ENCODE results near the gene ANKRD1.

GRCh38 chr10:90862908-90863514 is 57.9 kb downstream of the ANKRD1 start:
- TF ChIP-seq, protein P1, sequence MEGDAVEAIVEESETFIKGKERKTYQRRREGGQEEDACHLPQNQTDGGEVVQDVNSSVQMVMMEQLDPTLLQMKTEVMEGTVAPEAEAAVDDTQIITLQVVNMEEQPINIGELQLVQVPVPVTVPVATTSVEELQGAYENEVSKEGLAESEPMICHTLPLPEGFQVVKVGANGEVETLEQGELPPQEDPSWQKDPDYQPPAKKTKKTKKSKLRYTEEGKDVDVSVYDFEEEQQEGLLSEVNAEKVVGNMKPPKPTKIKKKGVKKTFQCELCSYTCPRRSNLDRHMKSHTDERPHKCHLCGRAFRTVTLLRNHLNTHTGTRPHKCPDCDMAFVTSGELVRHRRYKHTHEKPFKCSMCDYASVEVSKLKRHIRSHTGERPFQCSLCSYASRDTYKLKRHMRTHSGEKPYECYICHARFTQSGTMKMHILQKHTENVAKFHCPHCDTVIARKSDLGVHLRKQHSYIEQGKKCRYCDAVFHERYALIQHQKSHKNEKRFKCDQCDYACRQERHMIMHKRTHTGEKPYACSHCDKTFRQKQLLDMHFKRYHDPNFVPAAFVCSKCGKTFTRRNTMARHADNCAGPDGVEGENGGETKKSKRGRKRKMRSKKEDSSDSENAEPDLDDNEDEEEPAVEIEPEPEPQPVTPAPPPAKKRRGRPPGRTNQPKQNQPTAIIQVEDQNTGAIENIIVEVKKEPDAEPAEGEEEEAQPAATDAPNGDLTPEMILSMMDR (IDR thresholded peaks at IDR 0.05 in 4 of 5, conservative IDR thresholded peaks at IDR 0.05 in 1 of 5): peak in 3 of 5 experiments; percentile 28 to 52 (median 41)
- no peak for TF ChIP-seq POLR2A (IDR thresholded peaks at IDR 0.05)
